Naive thymus-derived CD4-positive, alpha-beta T cell (primary cell): ENCODE results near the gene SIRPD. TPM values are rescaled to one million over a fixed set of nuclear protein-coding genes. Genes with fewer than 3 reads are reported as not detected.

ENCODE experiments used
- ATAC-seq: fragments of 150-1000 bp; cut with Tn5 transposase; 2 replicates; pipeline ENCODE4 v1.10.0; 2021; ENCODE audit warnings: mild to moderate bottlenecking, moderate library complexity
- CTCF ChIA-PET: fragments of 350-600 bp; sonication (Branson Sonifier 250); formaldehyde crosslinking; loops from one replicate; lab custom pipeline; 2021; ENCODE audit warnings: antibody characterized with exemption; lab: Charles Lee
- POLR2A ChIA-PET: fragments of 350-600 bp; sonication (Branson Sonifier 250); formaldehyde crosslinking; loops from one replicate; lab custom pipeline; 2021; ENCODE audit warnings: antibody characterized with exemption, inconsistent platforms; lab: Charles Lee
- DNase-seq, 9 donors: peaks; one replicate each; pipeline versions ENCODE4 v3.0.0 to v3.0.0-alpha.2; 2020 to 2022; ENCODE audit warnings: mixed read lengths in 1 of 9
- H3K27ac ChIP-seq: one replicate; pipeline ENCODE4 v1.7.0; 2013; ENCODE audit warnings: mild to moderate bottlenecking, low read depth, low read length, moderate library complexity
- H3K27me3 ChIP-seq, 2 donors: one replicate each; pipeline ENCODE4 v1.7.0; 2013; ENCODE audit warnings: low read length in 2 of 2, mild to moderate bottlenecking in 2 of 2, moderate library complexity in 2 of 2; ENCODE audit not compliant: control insufficient read depth in 2 of 2, insufficient read depth in 2 of 2
- H3K36me3 ChIP-seq, 3 experiments: 1 replicate in 2 of 3; 2 replicates in 1 of 3; pipeline ENCODE4 v1.7.0; 2013; ENCODE audit warnings: low read length in 3 of 3, mild to moderate bottlenecking in 3 of 3, moderate library complexity in 1 of 3; ENCODE audit not compliant: insufficient read depth in 3 of 3, control insufficient read depth in 2 of 3
- H3K4me1 ChIP-seq, 2 donors: one replicate each; pipeline ENCODE4 v1.7.0; 2013; ENCODE audit warnings: low read length in 2 of 2, mild to moderate bottlenecking in 2 of 2, moderate library complexity in 1 of 2; ENCODE audit not compliant: control insufficient read depth in 2 of 2, insufficient read depth in 2 of 2
- H3K4me3 ChIP-seq: 2 replicates; pipeline ENCODE4 v1.7.0; 2013; ENCODE audit warnings: mild to moderate bottlenecking, low read length
- H3K9me3 ChIP-seq, 3 experiments: 1 replicate in 2 of 3; 2 replicates in 1 of 3; pipeline ENCODE4 v1.7.0; 2013; ENCODE audit warnings: low read length in 3 of 3; ENCODE audit not compliant: control insufficient read depth in 2 of 3
- H3K27ac Mint-ChIP-seq, 9 donors: one replicate each; pipeline ENCODE4 v1.8.0; 2020 to 2022; ENCODE audit warnings: mixed read lengths in 9 of 9, mild to moderate bottlenecking in 8 of 9, moderate library complexity in 5 of 9, inconsistent platforms in 2 of 9
- H3K27me3 Mint-ChIP-seq, 5 donors: one replicate each; pipeline ENCODE4 v1.8.0; 2021 to 2022; ENCODE audit warnings: mixed read lengths in 5 of 5, mild to moderate bottlenecking in 1 of 5
- H3K36me3 Mint-ChIP-seq, 5 donors: one replicate each; pipeline ENCODE4 v1.8.0; 2020 to 2022; ENCODE audit warnings: mixed read lengths in 5 of 5, mild to moderate bottlenecking in 3 of 5, inconsistent platforms in 1 of 5
- H3K4me1 Mint-ChIP-seq, 7 donors: one replicate each; pipeline ENCODE4 v1.8.0; 2020 to 2022; ENCODE audit warnings: mixed read lengths in 7 of 7, mild to moderate bottlenecking in 3 of 7, inconsistent platforms in 1 of 7
- H3K4me3 Mint-ChIP-seq, 10 donors: one replicate each; pipeline ENCODE4 v1.8.0; 2020 to 2022; ENCODE audit warnings: mild to moderate bottlenecking in 10 of 10, mixed read lengths in 10 of 10, moderate library complexity in 6 of 10, inconsistent platforms in 2 of 10
- H3K9me3 Mint-ChIP-seq, 11 donors: one replicate each; pipeline ENCODE4 v1.8.0; 2020 to 2022; ENCODE audit warnings: mixed read lengths in 11 of 11, mild to moderate bottlenecking in 4 of 11, inconsistent platforms in 1 of 11, moderate library complexity in 1 of 11
- intact Hi-C, 2 donors: fragments of 100-400 bp; cut with micrococcal nuclease; formaldehyde crosslinking; loops; one replicate each; pipeline ENCODE4 v1.15.1; 2023
- polyA plus RNA-seq, 2 donors: library from polyadenylated mRNA; unstranded; fragments of 300-500 nt; fragmentation: Illumina TruSeq; gene quantifications; one replicate each; pipeline ENCODE4 v1.2.3, GENCODE V29; 2021
- total RNA-seq, 6 experiments: library from RNA in 5 of 6; stranded (reverse) in 5 of 6; gene quantifications; 1 replicate in 5 of 6; 2 replicates in 1 of 6; pipeline ENCODE4 v1.2.3 and lab custom pipeline; 2021 to 2026

The SIRPD gene
- total and polyA plus RNA-seq, 7 experiments from 2014 or later = 0.16 to 1.9 (median 0.34) TPM; not detected in 2

- Histone ChIP-seq H3K27me3 (no peaks in the 10 kb centered on the region), H3K4me3 (no peak overlapping the region), H3K4me1 (no peaks in the 10 kb centered on the region), H3K9me3 (peaks cover 0 to 5% (median 0%) of the 10 kb centered on the region in 3 experiments), H3K27ac (no peak overlapping the region), H3K36me3 (no peaks in the 10 kb centered on the region)
- DNase-seq = no peak
- ATAC-seq = no peak
- peaks cover 0 to 25% (median 1%) of the 10 kb centered on the region in 5 donors for H3K27me3 Mint-ChIP-seq
- peaks cover 0 to 7% (median 2%) of the 10 kb centered on the region in 11 donors for H3K9me3 Mint-ChIP-seq
- H3K27ac Mint-ChIP-seq = no peak overlapping the region
- peaks cover 0 to 3% (median 0%) of the 10 kb centered on the region in 5 donors for H3K36me3 Mint-ChIP-seq
- ChIA-PET CTCF (interaction anchor here (1.4 kb wide), 1 partner anchor 8 kb away, joined by 3 read pairs; no protein-coding TSS in a partner anchor), POLR2A (no interaction called here)
- intact Hi-C loops = no loop called here
- no peaks in the 10 kb centered on the region for H3K4me1 Mint-ChIP-seq
- H3K4me3 Mint-ChIP-seq = no peak overlapping the region
Measured at GRCh38 chr20:1517010-1517409, 40.5 kb downstream of the SIRPD start.

- no peaks in the 10 kb centered on the region for H3K4me1 Mint-ChIP-seq
- Histone ChIP-seq H3K4me3 (no peak overlapping the region), H3K9me3 (peaks cover 0 to 5% (median 0%) of the 10 kb centered on the region in 3 experiments), H3K36me3 (no peaks in the 10 kb centered on the region), H3K27ac (no peak overlapping the region), H3K4me1 (no peaks in the 10 kb centered on the region), H3K27me3 (no peaks in the 10 kb centered on the region)
- H3K27me3 Mint-ChIP-seq = peaks cover 0 to 18% (median 7%) of the 10 kb centered on the region in 5 donors
- no peak overlapping the region for H3K4me3 Mint-ChIP-seq
- H3K36me3 Mint-ChIP-seq = peaks cover 0 to 3% (median 0%) of the 10 kb centered on the region in 5 donors
- ChIA-PET CTCF (interaction anchor here (1.2 kb wide), 1 partner anchor 220 kb away, joined by 3 read pairs; no protein-coding TSS in a partner anchor), POLR2A (interaction anchor here (0.6 kb wide), 1 partner anchor 256 kb away, joined by 4 read pairs; no protein-coding TSS in a partner anchor)
- no peak for DNase-seq
- ATAC-seq = no peak
- intact Hi-C loops = no loop called here
- H3K9me3 Mint-ChIP-seq = peaks cover 0 to 12% (median 2%) of the 10 kb centered on the region in 11 donors
- H3K27ac Mint-ChIP-seq = no peak overlapping the region
Measured at GRCh38 chr20:1513801-1514200, 43.7 kb downstream of the SIRPD start.

- intact Hi-C loops = loop anchor here (1.0 kb wide), 3 partner anchors 113 to 268 kb away; no protein-coding TSS in a partner anchor
- no peak overlapping the region for H3K4me3 Mint-ChIP-seq
- H3K4me1 ChIP-seq = no peaks in the 10 kb centered on the region
- CTCF ChIA-PET = interaction anchor here (0.9 to 5.4 kb wide), 8 partner anchors 8 to 268 kb away, joined by 3 to 40 read pairs (median 4); no protein-coding TSS in a partner anchor
- H3K27ac Mint-ChIP-seq = no peak overlapping the region
- DNase-seq (peak in 7 of 9 donors; percentile 4 to 48 (median 34)), ATAC-seq (peak; percentile 81)
- peaks cover 0 to 5% (median 0%) of the 10 kb centered on the region in 3 experiments for H3K9me3 ChIP-seq
- H3K27me3 ChIP-seq = no peaks in the 10 kb centered on the region
- H3K9me3 Mint-ChIP-seq = peaks cover 0 to 11% (median 2%) of the 10 kb centered on the region in 11 donors
- peaks cover 0 to 3% (median 0%) of the 10 kb centered on the region in 5 donors for H3K36me3 Mint-ChIP-seq
- H3K4me3 ChIP-seq = no peak overlapping the region
- H3K4me1 Mint-ChIP-seq = no peaks in the 10 kb centered on the region
- peaks cover 0 to 42% (median 7%) of the 10 kb centered on the region in 5 donors for H3K27me3 Mint-ChIP-seq
- H3K36me3 ChIP-seq = no peaks in the 10 kb centered on the region
- no peak overlapping the region for H3K27ac ChIP-seq
- POLR2A ChIA-PET = interaction anchor here (1.3 to 1.8 kb wide), 2 partner anchors 222 to 225 kb away, joined by 3 to 6 read pairs; no protein-coding TSS in a partner anchor
Measured at GRCh38 chr20:1509237-1509636, 48.3 kb downstream of the SIRPD start.

- POLR2A ChIA-PET = interaction anchor here (1.3 to 1.8 kb wide), 2 partner anchors 223 to 226 kb away, joined by 3 to 6 read pairs; no protein-coding TSS in a partner anchor
- Histone ChIP-seq H3K36me3 (no peaks in the 10 kb centered on the region), H3K4me3 (no peak overlapping the region), H3K4me1 (no peaks in the 10 kb centered on the region), H3K9me3 (peaks cover 0 to 5% (median 0%) of the 10 kb centered on the region in 3 experiments), H3K27ac (no peak overlapping the region), H3K27me3 (no peaks in the 10 kb centered on the region)
- no peak overlapping the region for H3K4me3 Mint-ChIP-seq
- peaks cover 0 to 4% (median 2%) of the 10 kb centered on the region in 7 donors for H3K4me1 Mint-ChIP-seq
- intact Hi-C loops = no loop called here
- H3K27me3 Mint-ChIP-seq = peaks cover 1 to 42% (median 7%) of the 10 kb centered on the region in 5 donors
- H3K9me3 Mint-ChIP-seq = peaks cover 0 to 9% (median 2%) of the 10 kb centered on the region in 11 donors
- CTCF ChIA-PET = interaction anchor here (0.9 to 5.4 kb wide), 5 partner anchors 9 to 269 kb away, joined by 3 to 40 read pairs (median 4); no protein-coding TSS in a partner anchor
- ATAC-seq (no peak), DNase-seq (no peak)
- peaks cover 0 to 3% (median 0%) of the 10 kb centered on the region in 5 donors for H3K36me3 Mint-ChIP-seq
- no peak overlapping the region for H3K27ac Mint-ChIP-seq
Measured at GRCh38 chr20:1508574-1508973, 48.9 kb downstream of the SIRPD start.

- ChIA-PET POLR2A (no interaction called here), CTCF (interaction anchor here (1.3 to 5.4 kb wide), 2 partner anchors 26 to 227 kb away, joined by 3 to 40 read pairs; no protein-coding TSS in a partner anchor)
- intact Hi-C loops = no loop called here
- Mint-ChIP-seq H3K4me1 (peaks cover 2 to 8% (median 4%) of the 10 kb centered on the region in 7 donors), H3K27ac (no peak overlapping the region), H3K27me3 (peaks cover 10 to 52% (median 13%) of the 10 kb centered on the region in 5 donors), H3K9me3 (peaks cover 0 to 12% (median 2%) of the 10 kb centered on the region in 11 donors), H3K4me3 (no peak overlapping the region), H3K36me3 (no peaks in the 10 kb centered on the region)
- Histone ChIP-seq H3K4me1 (no peaks in the 10 kb centered on the region), H3K27me3 (no peaks in the 10 kb centered on the region), H3K36me3 (no peaks in the 10 kb centered on the region), H3K4me3 (no peak overlapping the region), H3K27ac (no peak overlapping the region), H3K9me3 (peaks cover 0 to 3% (median 0%) of the 10 kb centered on the region in 3 experiments)
- ATAC-seq = no peak
- DNase-seq = no peak
Measured at GRCh38 chr20:1507276-1507675, 50.2 kb downstream of the SIRPD start.

GRCh38 chr20:1505871-1506270 is 51.6 kb downstream of the SIRPD start:
- Mint-ChIP-seq H3K27me3 (peaks cover 5 to 50% (median 14%) of the 10 kb centered on the region in 5 donors), H3K9me3 (peaks cover 0 to 14% (median 2%) of the 10 kb centered on the region in 11 donors), H3K4me1 (peaks cover 2 to 8% (median 4%) of the 10 kb centered on the region in 7 donors), H3K4me3 (no peak overlapping the region), H3K36me3 (no peaks in the 10 kb centered on the region), H3K27ac (no peak overlapping the region)
- Histone ChIP-seq H3K4me3 (no peak overlapping the region), H3K36me3 (no peaks in the 10 kb centered on the region), H3K27ac (no peak overlapping the region), H3K27me3 (peaks cover 0 to 6% of the 10 kb centered on the region in 2 donors), H3K9me3 (peaks cover 0 to 3% (median 0%) of the 10 kb centered on the region in 3 experiments), H3K4me1 (no peaks in the 10 kb centered on the region)
- no peak for DNase-seq
- no peak for ATAC-seq
- ChIA-PET CTCF (interaction anchor here (5.4 kb wide), 1 partner anchor 229 kb away, joined by 40 read pairs; no protein-coding TSS in a partner anchor), POLR2A (no interaction called here)
- intact Hi-C loops = no loop called here
